T-helper 1 cell (primary cell): ENCODE results near the gene ADGRG3.

Experiments
- DNase-seq, 5 donors: peaks; one replicate each; pipeline ENCODE4 v3.0.0-alpha.2; 2012 to 2020

The ADGRG3 gene

GRCh38 chr16:57646388-57647039, 21.6 kb upstream of the ADGRG3 start:
- DNase-seq = no peak

- no peak for DNase-seq
Measured at GRCh38 chr16:57647136-57647875, 20.8 kb upstream of the ADGRG3 start.

- no peak for DNase-seq
Measured at GRCh38 chr16:57648125-57648524, 20.0 kb upstream of the ADGRG3 start.

GRCh38 chr16:57648581-57649442, 19.3 kb upstream of the ADGRG3 start:
- peak; percentile 60 to 84 (median 77) for DNase-seq

GRCh38 chr16:57649443-57649751, 18.7 kb upstream of the ADGRG3 start:
- no peak for DNase-seq

DNA sequence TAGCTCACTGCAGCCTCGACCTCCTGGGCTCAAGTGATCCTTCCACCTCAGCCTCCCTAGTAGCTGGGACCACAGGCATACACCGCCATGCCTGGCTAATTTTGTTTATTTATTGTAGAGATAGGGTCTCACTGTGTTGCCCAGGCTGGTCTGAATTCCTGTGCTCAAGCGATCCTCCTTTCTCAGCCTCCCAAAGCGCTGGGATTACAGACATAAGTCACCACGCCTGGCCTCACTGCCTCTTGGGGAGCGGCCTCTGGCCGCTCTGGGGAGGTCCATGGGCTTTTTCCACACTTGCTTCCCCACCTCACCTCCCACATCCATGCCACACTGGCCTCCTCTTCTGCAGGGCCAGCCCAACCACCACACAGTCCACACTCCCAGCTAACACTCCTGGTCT, 18.3 kb upstream of the ADGRG3 start:
- no peak for DNase-seq

DNA sequence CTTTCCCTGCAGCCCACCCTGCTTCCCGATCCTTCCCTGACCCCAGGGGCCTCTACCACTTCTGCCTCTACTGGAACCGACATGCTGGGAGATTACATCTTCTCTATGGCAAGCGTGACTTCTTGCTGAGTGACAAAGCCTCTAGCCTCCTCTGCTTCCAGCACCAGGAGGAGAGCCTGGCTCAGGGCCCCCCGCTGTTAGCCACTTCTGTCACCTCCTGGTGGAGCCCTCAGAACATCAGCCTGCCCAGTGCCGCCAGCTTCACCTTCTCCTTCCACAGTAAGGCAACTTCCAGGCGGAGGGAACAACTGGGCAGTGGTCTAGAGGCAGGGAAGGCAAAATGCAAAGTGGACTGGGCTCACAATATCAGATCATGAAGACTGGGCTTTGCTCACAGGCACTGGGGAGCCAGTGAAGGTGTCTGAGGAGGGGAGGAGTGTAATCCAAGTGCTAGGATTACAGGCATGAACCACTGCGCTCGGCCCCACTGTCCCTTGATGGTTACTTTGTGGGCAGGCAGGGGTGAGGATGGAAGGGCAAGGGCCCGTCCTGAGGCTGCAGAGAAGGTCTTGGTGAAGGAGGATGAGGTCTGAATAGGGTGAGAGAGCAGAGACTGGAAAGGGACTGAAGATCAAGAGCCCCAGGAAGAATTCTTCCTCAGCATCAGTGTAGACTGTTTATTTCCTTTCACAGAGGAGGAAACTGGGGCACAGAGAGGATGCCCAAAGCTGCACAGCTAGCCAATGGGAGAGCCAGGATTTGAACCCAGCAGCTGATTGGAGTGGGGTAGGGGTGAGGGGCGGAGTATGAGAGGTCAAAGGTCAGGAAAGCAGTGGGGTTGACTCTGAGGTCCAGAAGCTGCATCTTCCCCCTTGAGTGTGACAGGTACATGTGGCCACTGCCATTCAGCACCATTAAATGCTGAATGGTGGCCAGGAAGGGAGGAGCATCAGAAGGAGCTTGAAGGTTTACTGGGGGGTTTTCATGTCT, 16.5 kb upstream of the ADGRG3 start:
- DNase-seq = peak in 1 of 5 donors; percentile 71

DNA sequence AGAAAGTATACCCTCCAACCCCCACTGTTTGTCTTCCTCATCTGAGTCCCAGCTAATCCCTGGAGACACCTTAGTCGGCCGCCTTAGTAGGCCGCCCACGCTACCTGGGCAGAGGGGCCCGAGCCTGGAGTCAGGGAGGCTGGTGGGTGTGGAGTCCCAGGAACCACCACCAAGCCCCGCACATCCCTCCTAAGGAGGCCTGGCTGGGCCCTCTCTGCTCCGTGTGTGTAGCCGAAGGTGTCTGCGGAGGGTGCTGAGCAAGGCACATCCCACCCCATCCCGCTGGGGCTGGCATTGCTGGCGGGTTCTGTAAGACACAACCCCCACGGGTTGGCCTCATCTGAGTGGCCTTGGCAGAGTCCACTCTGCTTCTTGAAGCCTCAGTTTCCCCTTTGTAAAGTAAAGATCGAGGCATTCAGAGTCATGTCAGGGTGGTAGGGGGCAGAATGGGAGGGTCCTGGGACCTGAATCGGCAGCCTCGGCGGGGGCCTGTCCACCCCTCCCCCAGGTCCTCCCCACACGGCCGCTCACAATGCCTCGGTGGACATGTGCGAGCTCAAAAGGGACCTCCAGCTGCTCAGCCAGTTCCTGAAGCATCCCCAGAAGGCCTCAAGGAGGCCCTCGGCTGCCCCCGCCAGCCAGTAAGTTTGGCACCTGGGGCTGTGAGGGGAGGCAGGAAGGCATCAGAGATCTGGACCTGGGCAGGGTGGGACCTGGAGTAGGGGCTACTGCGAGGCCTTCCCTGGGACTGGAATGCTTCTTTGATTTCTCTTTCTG, 15.2 kb upstream of the ADGRG3 start:
- DNase-seq = no peak

- DNase-seq = no peak
Measured at GRCh38 chr16:57653936-57654335, 14.2 kb upstream of the ADGRG3 start.

DNA sequence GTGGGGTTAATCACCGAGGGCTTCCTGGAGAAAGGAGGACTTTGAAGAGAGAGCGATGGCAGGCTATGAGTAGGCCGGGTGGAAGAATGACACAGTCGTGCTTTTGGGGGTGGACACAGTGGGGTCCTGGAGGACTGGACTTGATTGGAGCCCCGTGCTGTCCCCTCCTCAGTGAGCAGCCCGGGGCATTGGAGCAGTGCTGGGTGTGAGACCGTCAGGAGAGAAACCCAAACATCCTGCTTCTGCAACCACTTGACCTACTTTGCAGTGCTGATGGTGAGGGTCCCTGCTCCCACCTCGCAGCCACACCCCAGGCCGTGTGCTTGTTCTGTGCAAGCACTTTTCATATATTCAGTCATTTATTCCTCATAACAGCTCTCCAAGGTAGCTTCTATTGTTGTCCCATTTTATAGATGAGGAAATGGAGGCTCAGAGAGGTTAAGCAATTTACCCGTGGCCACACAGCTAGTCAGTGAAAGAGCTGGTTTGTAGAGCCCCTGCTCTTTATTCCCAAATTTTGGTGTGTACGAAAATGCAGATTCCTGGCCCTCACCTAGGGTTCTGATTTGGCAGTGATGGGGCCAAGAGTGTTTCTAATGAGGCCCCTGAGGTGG, 11.7 kb upstream of the ADGRG3 start:
- no peak for DNase-seq

- DNase-seq = no peak
Measured at GRCh38 chr16:57657228-57657627, 10.9 kb upstream of the ADGRG3 start.

- no peak for DNase-seq
Measured at GRCh38 chr16:57658130-57658877, 9.8 kb upstream of the ADGRG3 start.

GRCh38 chr16:57658878-57659674, 9.0 kb upstream of the ADGRG3 start:
- no peak for DNase-seq

DNA sequence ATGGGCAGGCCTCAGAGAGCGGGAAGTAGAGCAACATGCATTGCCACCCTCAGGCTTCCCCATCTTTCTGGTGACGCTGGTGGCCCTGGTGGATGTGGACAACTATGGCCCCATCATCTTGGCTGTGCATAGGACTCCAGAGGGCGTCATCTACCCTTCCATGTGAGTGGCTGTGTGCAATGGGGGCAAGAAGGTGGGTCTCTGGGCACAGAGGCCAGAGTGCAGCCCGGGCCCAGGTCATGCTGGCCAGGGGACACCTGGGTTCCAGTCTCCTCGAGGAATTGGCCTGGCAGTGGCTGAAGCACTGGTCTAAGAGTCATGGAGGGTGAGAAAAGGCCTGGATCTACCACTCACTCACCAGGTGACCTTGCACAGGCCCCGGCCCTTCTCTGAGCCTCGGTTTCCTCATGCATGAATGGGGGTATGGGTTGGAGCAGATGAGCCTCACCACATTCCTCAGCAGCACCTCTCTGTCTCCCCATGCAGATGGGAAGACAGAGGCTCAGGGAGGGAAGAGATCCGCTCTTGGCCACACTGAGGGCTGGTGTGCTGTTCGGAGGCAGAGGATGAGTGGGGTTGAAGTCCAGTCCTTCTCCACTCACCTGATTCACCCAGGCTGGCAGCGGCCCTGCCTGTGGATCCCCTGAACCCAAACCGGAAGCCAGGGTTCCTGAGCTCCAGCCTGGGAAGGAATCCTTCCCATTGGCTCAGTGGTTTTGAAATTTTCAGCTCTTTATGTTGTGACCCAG, 7.2 kb upstream of the ADGRG3 start:
- no peak for DNase-seq

DNA sequence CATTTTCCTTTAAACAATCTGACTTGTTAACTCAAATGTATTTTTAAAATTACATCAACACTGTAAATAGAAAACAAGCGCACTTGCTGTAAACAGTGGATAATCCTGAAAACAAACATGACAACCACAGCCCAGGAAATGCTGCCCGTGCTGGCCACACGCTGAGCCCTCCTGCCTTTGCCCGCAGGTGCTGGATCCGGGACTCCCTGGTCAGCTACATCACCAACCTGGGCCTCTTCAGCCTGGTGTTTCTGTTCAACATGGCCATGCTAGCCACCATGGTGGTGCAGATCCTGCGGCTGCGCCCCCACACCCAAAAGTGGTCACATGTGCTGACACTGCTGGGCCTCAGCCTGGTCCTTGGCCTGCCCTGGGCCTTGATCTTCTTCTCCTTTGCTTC, 6.6 kb upstream of the ADGRG3 start:
- DNase-seq = no peak

- DNase-seq = no peak
Measured at GRCh38 chr16:57661936-57662906, 5.9 kb upstream of the ADGRG3 start.

- DNase-seq = no peak
Measured at GRCh38 chr16:57663436-57663835, 4.7 kb upstream of the ADGRG3 start.
